Measurements from ENCODE around the gene CHRM4.

CHRM4 gene

DNA sequence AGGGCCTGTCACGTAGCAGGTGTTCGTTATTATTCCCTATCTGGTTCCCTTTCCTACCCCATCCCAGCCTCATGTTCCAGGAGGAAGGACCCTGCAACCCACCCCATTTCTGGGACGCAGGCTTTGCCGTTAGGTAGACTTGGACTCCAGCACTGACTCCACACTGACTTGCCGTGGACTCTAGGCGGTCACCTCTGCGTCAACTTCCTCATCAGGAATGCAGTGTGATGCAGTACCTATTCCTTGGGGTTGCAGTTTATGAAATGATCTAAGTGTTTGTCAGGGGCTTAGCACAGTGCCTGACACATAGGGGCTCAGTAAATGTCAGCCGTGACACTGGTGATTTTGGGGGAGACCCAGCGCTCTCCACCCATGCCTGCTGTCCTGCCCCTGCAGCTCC lies 27.5 kb downstream of the CHRM4 start:
- no peak overlapping the region for H3K4ac ChIP-seq (ENCODE audit: low read depth, low read length)
- H3K79me2 ChIP-seq (ENCODE audit: control insufficient read depth, insufficient read depth, low read length, poor library complexity): peaks cover 2% of the 10 kb centered on the region
- H3K9ac ChIP-seq (ENCODE audit: low read length): no peak overlapping the region
- peaks cover 18 to 26% of the 10 kb centered on the region in 2 experiments for H3K36me3 ChIP-seq (ENCODE audit: control insufficient read depth in 1 of 2, insufficient read depth in 2 of 2, low read length in 2 of 2)
- H3K14ac ChIP-seq (ENCODE audit: low read length): no peak overlapping the region
- H2AK5ac ChIP-seq (ENCODE audit: low read length): no peak overlapping the region
- H4K12ac ChIP-seq (ENCODE audit: low read depth, low read length): no peak overlapping the region
- H2BK12ac ChIP-seq (ENCODE audit: low read length): no peak overlapping the region
- no peaks in the 10 kb centered on the region for H3K27me3 ChIP-seq (ENCODE audit: insufficient read depth, low read length)
- H2AFZ ChIP-seq (ENCODE audit: insufficient read depth, low read length, poor library complexity): no peak overlapping the region
- H3K27ac ChIP-seq (ENCODE audit: low read depth, low read length): no peak overlapping the region
- H3K9me3 ChIP-seq (ENCODE audit: insufficient read depth, low read depth, low read length): no peaks in the 10 kb centered on the region
- H2BK5ac ChIP-seq (ENCODE audit: low read depth, low read length, poor library complexity): no peak overlapping the region
- WGBS (ENCODE audit: extremely low coverage, insufficient coverage, insufficient read length): no CpG with 5 or more reads among the region's 9 CpGs
- H4K8ac ChIP-seq (ENCODE audit: low read depth, low read length): no peak overlapping the region
- no peak for DNase-seq
- no peak overlapping the region for H3K4me3 ChIP-seq (ENCODE audit: low read depth, low read length)
- no peak overlapping the region for H3K4me2 ChIP-seq (ENCODE audit: low read length)
- H4K91ac ChIP-seq (ENCODE audit: low read depth, low read length): no peak overlapping the region
- H3K79me1 ChIP-seq (ENCODE audit: low read length): no peaks in the 10 kb centered on the region
- no peak overlapping the region for H3K18ac ChIP-seq (ENCODE audit: low read length)
- H3K23ac ChIP-seq (ENCODE audit: low read length): no peak overlapping the region
- H2BK120ac ChIP-seq (ENCODE audit: insufficient read depth, low read length, poor library complexity): no peak overlapping the region
- peaks cover 7 to 12% of the 10 kb centered on the region in 2 experiments for H3K4me1 ChIP-seq (ENCODE audit: control insufficient read depth in 1 of 2, insufficient read depth in 2 of 2, low read length in 2 of 2)

- Histone ChIP-seq H3K4me2 (ENCODE audit: low read length) (no peak overlapping the region), H2AK5ac (ENCODE audit: low read length) (no peak overlapping the region), H4K8ac (ENCODE audit: low read depth, low read length) (no peak overlapping the region), H4K91ac (ENCODE audit: low read depth, low read length) (no peak overlapping the region), H2BK12ac (ENCODE audit: low read length) (no peak overlapping the region), H3K36me3 (ENCODE audit: control insufficient read depth in 1 of 2, insufficient read depth in 2 of 2, low read length in 2 of 2) (peaks cover 16 to 24% of the 10 kb centered on the region in 2 experiments), H3K4ac (ENCODE audit: low read depth, low read length) (no peak overlapping the region), H3K23ac (ENCODE audit: low read length) (no peak overlapping the region), H3K9ac (ENCODE audit: low read length) (no peak overlapping the region), H2AFZ (ENCODE audit: insufficient read depth, low read length, poor library complexity) (no peak overlapping the region), H2BK5ac (ENCODE audit: low read depth, low read length, poor library complexity) (no peak overlapping the region), H3K27me3 (ENCODE audit: insufficient read depth, low read length) (no peaks in the 10 kb centered on the region), H2BK120ac (ENCODE audit: insufficient read depth, low read length, poor library complexity) (no peak overlapping the region), H4K12ac (ENCODE audit: low read depth, low read length) (no peak overlapping the region), H3K4me1 (ENCODE audit: control insufficient read depth in 1 of 2, insufficient read depth in 2 of 2, low read length in 2 of 2) (peaks cover 7 to 12% of the 10 kb centered on the region in 2 experiments), H3K79me2 (ENCODE audit: control insufficient read depth, insufficient read depth, low read length, poor library complexity) (peaks cover 2% of the 10 kb centered on the region), H3K79me1 (ENCODE audit: low read length) (no peaks in the 10 kb centered on the region), H3K9me3 (ENCODE audit: insufficient read depth, low read depth, low read length) (no peaks in the 10 kb centered on the region), H3K18ac (ENCODE audit: low read length) (no peak overlapping the region), H3K14ac (ENCODE audit: low read length) (no peak overlapping the region), H3K4me3 (ENCODE audit: low read depth, low read length) (no peak overlapping the region), H3K27ac (ENCODE audit: low read depth, low read length) (no peak overlapping the region)
- DNase-seq: peak in 1 of 2 donors; percentile 41
- no CpG with 5 or more reads among the region's 21 CpGs for WGBS (ENCODE audit: extremely low coverage, insufficient coverage, insufficient read length)
Observed at GRCh38 chr11:46363455-46364005, 28.0 kb downstream of the CHRM4 start.

- H3K36me3 ChIP-seq (ENCODE audit: control insufficient read depth in 1 of 2, insufficient read depth in 2 of 2, low read length in 2 of 2): peaks cover 11 to 19% of the 10 kb centered on the region in 2 experiments
- no peak overlapping the region for H3K9ac ChIP-seq (ENCODE audit: low read length)
- H4K12ac ChIP-seq (ENCODE audit: low read depth, low read length): no peak overlapping the region
- H2BK5ac ChIP-seq (ENCODE audit: low read depth, low read length, poor library complexity): no peak overlapping the region
- H3K79me1 ChIP-seq (ENCODE audit: low read length): no peaks in the 10 kb centered on the region
- no peak overlapping the region for H2BK120ac ChIP-seq (ENCODE audit: insufficient read depth, low read length, poor library complexity)
- no peak overlapping the region for H3K23ac ChIP-seq (ENCODE audit: low read length)
- H2AK5ac ChIP-seq (ENCODE audit: low read length): no peak overlapping the region
- WGBS (ENCODE audit: extremely low coverage, insufficient coverage, insufficient read length): no CpG with 5 or more reads among the region's 9 CpGs
- no peak overlapping the region for H3K4me2 ChIP-seq (ENCODE audit: low read length)
- H3K18ac ChIP-seq (ENCODE audit: low read length): no peak overlapping the region
- no peak overlapping the region for H2AFZ ChIP-seq (ENCODE audit: insufficient read depth, low read length, poor library complexity)
- H2BK12ac ChIP-seq (ENCODE audit: low read length): no peak overlapping the region
- H3K27me3 ChIP-seq (ENCODE audit: insufficient read depth, low read length): no peaks in the 10 kb centered on the region
- H3K27ac ChIP-seq (ENCODE audit: low read depth, low read length): no peak overlapping the region
- H4K91ac ChIP-seq (ENCODE audit: low read depth, low read length): no peak overlapping the region
- H4K8ac ChIP-seq (ENCODE audit: low read depth, low read length): no peak overlapping the region
- peaks cover 2% of the 10 kb centered on the region for H3K79me2 ChIP-seq (ENCODE audit: control insufficient read depth, insufficient read depth, low read length, poor library complexity)
- H3K9me3 ChIP-seq (ENCODE audit: insufficient read depth, low read depth, low read length): no peaks in the 10 kb centered on the region
- peaks cover 7 to 12% of the 10 kb centered on the region in 2 experiments for H3K4me1 ChIP-seq (ENCODE audit: control insufficient read depth in 1 of 2, insufficient read depth in 2 of 2, low read length in 2 of 2)
- H3K4ac ChIP-seq (ENCODE audit: low read depth, low read length): no peak overlapping the region
- H3K4me3 ChIP-seq (ENCODE audit: low read depth, low read length): no peak overlapping the region
- peak; percentile 27 to 58 for DNase-seq
- H3K14ac ChIP-seq (ENCODE audit: low read length): no peak overlapping the region
Observed at GRCh38 chr11:46363031-46363407, 28.6 kb downstream of the CHRM4 start.

DNA sequence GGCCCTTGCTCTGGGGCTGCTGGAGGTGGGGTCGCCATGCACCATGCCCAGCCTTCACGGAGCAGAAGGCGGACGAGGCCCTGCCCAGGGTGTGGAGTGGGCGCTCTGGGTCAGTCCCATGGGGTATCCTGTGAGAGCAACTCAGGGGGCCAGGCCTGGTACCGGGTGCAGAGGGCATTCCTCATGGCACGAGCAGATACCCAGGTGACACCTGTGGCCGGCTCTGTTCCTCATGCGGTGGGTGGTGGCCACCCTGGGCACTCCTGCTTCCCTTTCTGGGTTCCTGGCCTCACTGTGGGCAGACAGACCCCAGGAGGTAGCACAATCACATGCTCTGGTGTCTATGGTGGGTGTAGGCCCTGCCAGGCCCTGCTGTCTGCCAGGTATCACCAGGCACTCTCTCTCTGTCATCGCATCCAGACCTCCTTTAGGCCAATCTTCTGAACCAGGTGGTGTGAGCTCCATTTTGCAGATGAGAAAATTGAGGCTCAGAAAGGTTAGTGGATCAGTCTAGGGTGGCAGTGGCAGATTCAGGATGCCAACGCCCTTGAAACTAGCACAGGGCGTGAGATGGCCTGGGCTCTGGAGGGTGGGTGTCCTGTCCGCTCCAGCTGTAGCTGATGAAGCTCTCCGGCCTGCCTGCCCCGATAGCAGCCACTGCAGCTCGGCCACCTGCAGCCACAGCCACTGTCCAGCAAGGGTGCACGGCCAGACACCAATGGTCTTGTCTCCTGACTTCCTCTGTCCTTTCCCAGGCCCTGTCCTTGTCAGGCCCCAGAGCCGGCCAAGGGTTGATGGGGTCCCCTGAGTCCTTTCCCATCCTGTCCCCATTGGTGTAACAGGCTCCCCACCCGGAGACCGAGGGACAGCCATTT lies 29.2 kb downstream of the CHRM4 start:
- H2AFZ ChIP-seq (ENCODE audit: insufficient read depth, low read length, poor library complexity): no peak overlapping the region
- H3K4me1 ChIP-seq (ENCODE audit: control insufficient read depth in 1 of 2, insufficient read depth in 2 of 2, low read length in 2 of 2): peaks cover 11 to 12% of the 10 kb centered on the region in 2 experiments
- no peak overlapping the region for H4K8ac ChIP-seq (ENCODE audit: low read depth, low read length)
- H4K91ac ChIP-seq (ENCODE audit: low read depth, low read length): no peak overlapping the region
- H3K9ac ChIP-seq (ENCODE audit: low read length): no peak overlapping the region
- no peak overlapping the region for H3K23ac ChIP-seq (ENCODE audit: low read length)
- H3K14ac ChIP-seq (ENCODE audit: low read length): no peak overlapping the region
- WGBS (ENCODE audit: extremely low coverage, insufficient coverage, insufficient read length): no CpG with 5 or more reads among the region's 20 CpGs
- H2BK5ac ChIP-seq (ENCODE audit: low read depth, low read length, poor library complexity): no peak overlapping the region
- H3K4me3 ChIP-seq (ENCODE audit: low read depth, low read length): no peak overlapping the region
- no peak overlapping the region for H3K4me2 ChIP-seq (ENCODE audit: low read length)
- no peak overlapping the region for H2BK12ac ChIP-seq (ENCODE audit: low read length)
- peak overlapping the region; percentile 5 for H3K4ac ChIP-seq (ENCODE audit: low read depth, low read length)
- H3K18ac ChIP-seq (ENCODE audit: low read length): peak overlapping the region; percentile 16
- H3K79me1 ChIP-seq (ENCODE audit: low read length): no peaks in the 10 kb centered on the region
- H4K12ac ChIP-seq (ENCODE audit: low read depth, low read length): no peak overlapping the region
- no peak overlapping the region for H2AK5ac ChIP-seq (ENCODE audit: low read length)
- H3K27ac ChIP-seq (ENCODE audit: low read depth, low read length): no peak overlapping the region
- peaks cover 2% of the 10 kb centered on the region for H3K79me2 ChIP-seq (ENCODE audit: control insufficient read depth, insufficient read depth, low read length, poor library complexity)
- H3K9me3 ChIP-seq (ENCODE audit: insufficient read depth, low read depth, low read length): no peaks in the 10 kb centered on the region
- no peak overlapping the region for H2BK120ac ChIP-seq (ENCODE audit: insufficient read depth, low read length, poor library complexity)
- H3K36me3 ChIP-seq (ENCODE audit: control insufficient read depth in 1 of 2, insufficient read depth in 2 of 2, low read length in 2 of 2): peaks cover 7 to 17% of the 10 kb centered on the region in 2 experiments
- no peak for DNase-seq
- no peaks in the 10 kb centered on the region for H3K27me3 ChIP-seq (ENCODE audit: insufficient read depth, low read length)

Data from trophoblast cell (in vitro differentiated cells and primary cell).